Lung (tissue), 12 donors: Measurements from ENCODE around the gene PHYKPL. TPM values are rescaled to one million over a fixed set of nuclear protein-coding genes. Genes with fewer than 3 reads are reported as not detected.

ENCODE experiments used
- ATAC-seq: fragments of 200-7000 bp; cut with Tn5 transposase; one replicate; pipeline ENCODE4 v1.9.1; 2020; ENCODE audit warnings: moderate number of reproducible peaks; ENCODE audit not compliant: insufficient read depth, low FRiP score
- DNase-seq, 3 donors: peaks; one replicate each; pipeline ENCODE4 v3.0.0-alpha.2; 2013 to 2017
- H3K27ac ChIP-seq, 2 donors: one replicate each; pipeline ENCODE4 v1.5.1; 2013; ENCODE audit warnings: mild to moderate bottlenecking in 2 of 2, moderate library complexity in 2 of 2, control low read depth in 1 of 2, inconsistent platforms in 1 of 2, low read depth in 1 of 2, low read length in 1 of 2
- H3K27me3 ChIP-seq, 3 donors: one replicate each; pipeline ENCODE4 v1.5.1; 2013; ENCODE audit warnings: low read length in 2 of 3; ENCODE audit not compliant: control insufficient read depth in 3 of 3, insufficient read depth in 3 of 3
- H3K36me3 ChIP-seq, 4 donors: one replicate each; pipeline ENCODE4 v1.5.1; 2013; ENCODE audit warnings: low read length in 4 of 4, mild to moderate bottlenecking in 1 of 4, moderate library complexity in 1 of 4; ENCODE audit not compliant: control insufficient read depth in 4 of 4, insufficient read depth in 4 of 4
- H3K4me1 ChIP-seq, 5 donors: one replicate each; pipeline ENCODE4 v1.5.1; 2013; ENCODE audit warnings: low read length in 5 of 5, mild to moderate bottlenecking in 2 of 5, moderate library complexity in 1 of 5; ENCODE audit not compliant: control insufficient read depth in 5 of 5, insufficient read depth in 5 of 5
- H3K4me3 ChIP-seq: one replicate; pipeline ENCODE4 v1.5.1; 2013; ENCODE audit warnings: mild to moderate bottlenecking, control low read depth, moderate library complexity
- H3K9ac ChIP-seq, 2 donors: one replicate each; pipeline ENCODE4 v1.5.1; 2013; ENCODE audit warnings: low read length in 2 of 2, control low read depth in 1 of 2; ENCODE audit not compliant: insufficient read depth in 1 of 2
- H3K9me3 ChIP-seq, 4 donors: one replicate each; pipeline ENCODE4 v1.5.1; 2013; ENCODE audit warnings: low read length in 3 of 4, mild to moderate bottlenecking in 1 of 4, moderate library complexity in 1 of 4; ENCODE audit not compliant: control insufficient read depth in 4 of 4, insufficient read depth in 3 of 4
- WGBS, 2 donors: extraction: QIAGEN DNeasy Blood & Tissue Kit; methylation state at CpG; one replicate each; pipeline ENCODE4 v1.1.7; 2013; 5-methylcytosine and 5-hydroxymethylcytosine counted together
- polyA plus RNA-seq, 2 donors: library from polyadenylated mRNA; stranded (reverse); fragments of 200-250 nt; gene quantifications; one replicate each; pipeline ENCODE4 v1.2.1, GENCODE V29; 2013
- total RNA-seq, 2 donors: library from RNA; depleted of rRNA in 1 of 2; stranded (reverse); fragments of >200 nt in 1 of 2; gene quantifications; one replicate each; pipeline ENCODE4 v1.2.1, GENCODE V29; 2014 to 2021
- TF ChIP-seq, protein P1 (sequence below): IDR thresholded peaks from 2 replicates; pipeline ENCODE4 v1.5.1; 2012; ENCODE audit warnings: mild to moderate bottlenecking; ENCODE audit errors: control extremely low read depth, extremely low read depth
- donor health status: control.
- donor health status: control.
- donor health status: Bipolar disorder and iron deficiency.
- donor health status: healthy.
- donor health status: DM: yes; HTN: yes; CAD: no.

The PHYKPL gene
- total and polyA plus RNA-seq, 4 donors = 49.7 to 100 (median 75.8) TPM

DNA sequence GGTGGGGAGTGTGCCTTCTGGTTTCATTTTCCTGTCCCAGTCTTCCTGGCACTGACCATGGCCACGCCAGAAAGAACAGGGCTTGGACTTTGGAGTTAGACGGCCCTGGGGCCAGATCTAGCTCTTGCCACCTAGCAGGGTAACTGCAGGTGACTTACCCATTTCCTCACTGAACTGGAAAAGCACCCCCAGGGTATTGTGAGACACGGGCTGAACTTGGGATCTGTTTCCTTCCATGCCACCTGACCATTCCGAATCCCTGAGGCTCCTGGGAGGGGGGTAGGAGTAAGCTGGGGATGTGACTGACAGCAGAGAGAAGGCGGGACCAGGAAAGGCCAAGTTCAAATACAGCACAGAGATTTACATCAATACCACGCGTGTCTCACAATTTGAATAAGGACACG lies 18.9 kb downstream of the PHYKPL start:
- ATAC-seq = no peak
- DNase-seq = no peak
- H3K27ac ChIP-seq = no peak overlapping the region
- no peaks in the 10 kb centered on the region for H3K27me3 ChIP-seq
- no peak overlapping the region for H3K9ac ChIP-seq
- H3K36me3 ChIP-seq = peaks cover 34 to 76% (median 66%) of the 10 kb centered on the region in 4 donors
- TF ChIP-seq, protein P1, sequence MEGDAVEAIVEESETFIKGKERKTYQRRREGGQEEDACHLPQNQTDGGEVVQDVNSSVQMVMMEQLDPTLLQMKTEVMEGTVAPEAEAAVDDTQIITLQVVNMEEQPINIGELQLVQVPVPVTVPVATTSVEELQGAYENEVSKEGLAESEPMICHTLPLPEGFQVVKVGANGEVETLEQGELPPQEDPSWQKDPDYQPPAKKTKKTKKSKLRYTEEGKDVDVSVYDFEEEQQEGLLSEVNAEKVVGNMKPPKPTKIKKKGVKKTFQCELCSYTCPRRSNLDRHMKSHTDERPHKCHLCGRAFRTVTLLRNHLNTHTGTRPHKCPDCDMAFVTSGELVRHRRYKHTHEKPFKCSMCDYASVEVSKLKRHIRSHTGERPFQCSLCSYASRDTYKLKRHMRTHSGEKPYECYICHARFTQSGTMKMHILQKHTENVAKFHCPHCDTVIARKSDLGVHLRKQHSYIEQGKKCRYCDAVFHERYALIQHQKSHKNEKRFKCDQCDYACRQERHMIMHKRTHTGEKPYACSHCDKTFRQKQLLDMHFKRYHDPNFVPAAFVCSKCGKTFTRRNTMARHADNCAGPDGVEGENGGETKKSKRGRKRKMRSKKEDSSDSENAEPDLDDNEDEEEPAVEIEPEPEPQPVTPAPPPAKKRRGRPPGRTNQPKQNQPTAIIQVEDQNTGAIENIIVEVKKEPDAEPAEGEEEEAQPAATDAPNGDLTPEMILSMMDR = no peak
- peaks cover 0 to 2% (median 0%) of the 10 kb centered on the region in 5 donors for H3K4me1 ChIP-seq
- 68 to 74% methylated on average over 8 of the region's 8 CpGs for WGBS, 2 donors
- H3K4me3 ChIP-seq = no peak overlapping the region
- H3K9me3 ChIP-seq = no peaks in the 10 kb centered on the region

DNA sequence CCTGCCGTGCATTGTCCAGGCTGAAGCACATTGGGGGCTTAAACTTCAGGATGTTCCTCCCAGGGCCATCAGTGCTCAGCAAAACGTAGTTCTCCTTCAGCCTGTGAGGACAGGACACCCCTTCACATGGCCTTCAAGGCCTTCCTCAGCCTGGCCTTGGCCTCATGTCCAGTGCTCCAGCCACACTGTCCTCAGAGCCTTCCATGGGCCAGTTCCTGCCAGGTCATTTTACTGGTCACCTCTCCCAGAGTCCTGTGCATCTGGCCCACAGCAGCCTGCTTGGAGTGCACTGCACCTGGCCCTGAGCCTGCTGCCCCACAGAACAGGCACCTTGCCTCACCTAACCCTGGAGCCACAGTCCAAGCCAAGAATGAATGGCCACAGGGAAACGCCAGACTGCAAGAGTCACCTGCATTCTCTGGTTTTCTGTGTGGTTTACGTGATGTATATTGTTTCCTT lies 19.6 kb downstream of the PHYKPL start:
- H3K4me1 ChIP-seq = peaks cover 0 to 2% (median 0%) of the 10 kb centered on the region in 5 donors
- WGBS, 2 donors = 64 to 70% methylated on average over 4 of the region's 4 CpGs
- no peak for ATAC-seq
- no peak overlapping the region for H3K9ac ChIP-seq
- peak overlapping the region in 1 of 2 donors; percentile 2 for H3K27ac ChIP-seq
- TF ChIP-seq, protein P1 = no peak
- no peaks in the 10 kb centered on the region for H3K9me3 ChIP-seq
- no peak overlapping the region for H3K4me3 ChIP-seq
- H3K36me3 ChIP-seq = peaks cover 31 to 78% (median 67%) of the 10 kb centered on the region in 4 donors
- no peaks in the 10 kb centered on the region for H3K27me3 ChIP-seq
- no peak for DNase-seq

DNA sequence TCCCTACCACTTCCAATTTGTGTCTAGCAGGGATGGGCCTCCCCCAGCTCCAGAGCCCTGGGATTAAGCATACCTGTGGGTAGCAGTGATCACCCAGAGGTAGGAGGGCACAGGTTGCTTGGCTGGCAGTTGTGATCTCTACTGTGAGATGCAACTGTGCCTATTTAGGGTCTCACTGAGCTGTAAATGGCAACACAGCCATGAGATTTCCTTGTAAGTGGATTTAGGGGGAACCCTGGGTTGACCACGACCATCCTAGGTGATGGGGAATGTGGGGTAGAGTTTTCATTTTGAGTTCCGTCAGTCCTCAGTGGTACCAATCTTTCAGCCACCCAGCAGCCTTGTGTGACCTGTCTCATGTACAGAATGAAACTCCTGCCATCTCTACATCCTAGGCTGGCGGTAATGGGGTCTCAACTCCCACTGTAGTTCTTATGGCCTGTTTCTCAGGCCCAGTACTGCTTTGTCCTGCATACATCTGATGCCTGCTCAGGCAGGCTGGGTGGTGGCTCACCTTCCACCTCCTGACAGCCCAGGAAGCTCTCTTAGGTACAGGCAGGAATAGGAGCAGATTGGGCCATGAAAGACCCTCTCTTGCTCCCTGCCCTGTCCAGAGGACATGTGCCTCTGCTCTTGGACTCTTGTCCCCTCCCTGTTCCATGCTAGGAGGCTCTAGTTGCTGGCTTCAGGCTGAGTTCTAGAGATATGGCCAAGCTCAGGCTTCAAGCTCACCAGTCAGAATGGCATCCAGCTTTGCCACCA lies 20.2 kb downstream of the PHYKPL start:
- no peaks in the 10 kb centered on the region for H3K9me3 ChIP-seq
- peak overlapping the region in 1 of 2 donors; percentile 2 for H3K27ac ChIP-seq
- ATAC-seq (no peak), DNase-seq (no peak)
- H3K27me3 ChIP-seq = no peaks in the 10 kb centered on the region
- H3K9ac ChIP-seq = no peak overlapping the region
- peaks cover 0 to 7% (median 0%) of the 10 kb centered on the region in 5 donors for H3K4me1 ChIP-seq
- no peak overlapping the region for H3K4me3 ChIP-seq
- peaks cover 31 to 83% (median 72%) of the 10 kb centered on the region in 4 donors for H3K36me3 ChIP-seq
- TF ChIP-seq, protein P1 = no peak
- WGBS, 2 donors = 95 to 98% methylated on average over 3 of the region's 3 CpGs
